Breast epithelium (tissue), 4 donors: ENCODE results near the gene KCNG2. TPM values are rescaled to one million over a fixed set of nuclear protein-coding genes. Genes with fewer than 3 reads are reported as not detected.
A peak's percentile ranks its signal among the peaks of the same experiment; 100 is the strongest.

Experiments
- DNase-seq, 2 donors: peaks; one replicate each; pipeline ENCODE4 v3.0.0-alpha.2; 2019; ENCODE audit warnings: low spot score in 2 of 2
- H3K27ac ChIP-seq, 2 donors: fragments of 200-600 bp; sonication (generic) in 1 of 2; one replicate each; pipeline ENCODE4 v1.5.1; 2016 to 2019; ENCODE audit warnings: mild to moderate bottlenecking in 1 of 2
- H3K27me3 ChIP-seq, 2 donors: fragments of 200-600 bp; sonication (generic) in 1 of 2; one replicate each; pipeline versions ENCODE4 v1.5.1 to v1.6.0; 2017 to 2019; ENCODE audit warnings: control low read depth in 1 of 2, mild to moderate bottlenecking in 1 of 2
- H3K36me3 ChIP-seq: fragments of 200-600 bp; one replicate; pipeline ENCODE4 v1.5.1; 2019
- H3K4me1 ChIP-seq, 2 donors: fragments of 200-600 bp; sonication (generic); one replicate each; pipeline ENCODE4 v1.5.1; 2016 to 2019; ENCODE audit warnings: control low read depth in 1 of 2
- H3K4me3 ChIP-seq, 3 donors: fragments of 200-600 bp; sonication (generic); 1 replicate in 2 of 3; 2 replicates in 1 of 3; pipeline ENCODE4 v1.5.1; 2016 to 2019; ENCODE audit warnings: mild to moderate bottlenecking in 3 of 3, moderate library complexity in 2 of 3
- H3K9me3 ChIP-seq, 2 donors: fragments of 200-600 bp; sonication (generic) in 1 of 2; one replicate each; pipeline ENCODE4 v1.5.1; 2016 to 2019; ENCODE audit warnings: control low read depth in 1 of 2
- CTCF ChIP-seq, 3 donors: fragments of 450-650 bp; IDR thresholded peaks; one replicate each; pipeline ENCODE4 v1.5.1; 2016 to 2017; ENCODE audit warnings: antibody characterized with exemption in 3 of 3, mild to moderate bottlenecking in 3 of 3, moderate library complexity in 3 of 3
- POLR2A ChIP-seq: fragments of 450-650 bp; IDR thresholded peaks from one replicate; pipeline ENCODE4 v1.6.1; 2016; ENCODE audit warnings: antibody characterized with exemption, mild to moderate bottlenecking, moderate library complexity
- POLR2AphosphoS5 ChIP-seq, 3 donors: sonication (generic); formaldehyde crosslinking; IDR thresholded peaks; one replicate each; pipeline ENCODE4 v1.6.1; 2017; ENCODE audit warnings: antibody characterized with exemption in 3 of 3
- intact Hi-C: fragments of 100-400 bp; cut with DNase I; formaldehyde crosslinking; loops from one replicate; pipeline ENCODE4 v1.15.1; 2023; ENCODE audit warnings: low total_unique reads
- total RNA-seq, 3 donors: library from RNA; depleted of rRNA; stranded (reverse); fragments of >200 nt; gene quantifications; one replicate each; pipeline ENCODE4 v1.1.0, GENCODE V29; 2016

The KCNG2 gene
- total RNA-seq, 3 donors from 2014 or later, result 0.32 to 1.6 (median 0.66) TPM

GRCh38 chr18:79790996-79791972 is 6.5 kb upstream of the KCNG2 start:
- intact Hi-C loops, result no loop called here
- no peak for TF ChIP-seq POLR2A
- no peak for TF ChIP-seq CTCF (IDR thresholded peaks at IDR 0.05)
- peak in 2 of 3 donors; percentile 54 to 94 for TF ChIP-seq POLR2AphosphoS5 (IDR thresholded peaks at IDR 0.05)
- peak; percentile 38 to 65 for DNase-seq
- peak overlapping the region in 1 of 3 donors; percentile 23 for H3K4me3 ChIP-seq
- H3K27me3 ChIP-seq, result peaks cover 6 to 47% of the 10 kb centered on the region in 2 donors
- peak overlapping the region; percentile 26 to 68 for H3K27ac ChIP-seq
- no peaks in the 10 kb centered on the region for H3K9me3 ChIP-seq
- no peaks in the 10 kb centered on the region for H3K36me3 ChIP-seq
- peaks cover 0 to 12% of the 10 kb centered on the region in 2 donors for H3K4me1 ChIP-seq

- peak in 1 of 2 donors; percentile 40 for DNase-seq
- peak overlapping the region; percentile 26 to 68 for H3K27ac ChIP-seq
- intact Hi-C loops, result no loop called here
- TF ChIP-seq CTCF (IDR thresholded peaks at IDR 0.05), result no peak
- TF ChIP-seq POLR2A, result no peak
- no peak for TF ChIP-seq POLR2AphosphoS5 (IDR thresholded peaks at IDR 0.05)
- H3K9me3 ChIP-seq, result no peaks in the 10 kb centered on the region
- peaks cover 0 to 12% of the 10 kb centered on the region in 2 donors for H3K4me1 ChIP-seq
- peaks cover 6 to 41% of the 10 kb centered on the region in 2 donors for H3K27me3 ChIP-seq
- no peaks in the 10 kb centered on the region for H3K36me3 ChIP-seq
- peak overlapping the region in 2 of 3 donors; percentile 4 to 23 for H3K4me3 ChIP-seq
These were observed 5.4 kb upstream of the KCNG2 start for GRCh38 chr18:79792096-79792987.

- Histone ChIP-seq H3K4me1 (peaks cover 0 to 8% of the 10 kb centered on the region in 2 donors), H3K27me3 (peaks cover 8 to 41% of the 10 kb centered on the region in 2 donors), H3K36me3 (no peaks in the 10 kb centered on the region), H3K27ac (no peak overlapping the region), H3K9me3 (no peaks in the 10 kb centered on the region), H3K4me3 (no peak overlapping the region)
- intact Hi-C loops, result no loop called here
- DNase-seq, result peak in 1 of 2 donors; percentile 36
- no peak for TF ChIP-seq POLR2AphosphoS5 (IDR thresholded peaks at IDR 0.05)
- TF ChIP-seq POLR2A, result no peak
- TF ChIP-seq CTCF (IDR thresholded peaks at IDR 0.05), result no peak
These were observed 4.8 kb upstream of the KCNG2 start for GRCh38 chr18:79792988-79793355.

GRCh38 chr18:79794846-79795245 is 2.9 kb upstream of the KCNG2 start:
- H3K9me3 ChIP-seq, result no peaks in the 10 kb centered on the region
- H3K27me3 ChIP-seq, result peaks cover 17 to 41% of the 10 kb centered on the region in 2 donors
- peak in 1 of 2 donors; percentile 44 for DNase-seq
- TF ChIP-seq CTCF (IDR thresholded peaks at IDR 0.05) (no peak), POLR2AphosphoS5 (IDR thresholded peaks at IDR 0.05) (no peak), POLR2A (no peak)
- no peaks in the 10 kb centered on the region for H3K36me3 ChIP-seq
- no peak overlapping the region for H3K27ac ChIP-seq
- H3K4me1 ChIP-seq, result peaks cover 7 to 8% of the 10 kb centered on the region in 2 donors
- intact Hi-C loops, result no loop called here
- no peak overlapping the region for H3K4me3 ChIP-seq
